ENCODE measurements around the gene ZNF264. TPM values are rescaled to one million over a fixed set of nuclear protein-coding genes. Genes with fewer than 3 reads are reported as not detected.
"Not testable (repeated sequence)": the region's sequence is repeated elsewhere in the genome, so short reads cannot be mapped to it uniquely, and the experiment has no call there.

Gene ZNF264
- total RNA-seq, 1 donor from 2014 or later: 11.4 TPM

DNA sequence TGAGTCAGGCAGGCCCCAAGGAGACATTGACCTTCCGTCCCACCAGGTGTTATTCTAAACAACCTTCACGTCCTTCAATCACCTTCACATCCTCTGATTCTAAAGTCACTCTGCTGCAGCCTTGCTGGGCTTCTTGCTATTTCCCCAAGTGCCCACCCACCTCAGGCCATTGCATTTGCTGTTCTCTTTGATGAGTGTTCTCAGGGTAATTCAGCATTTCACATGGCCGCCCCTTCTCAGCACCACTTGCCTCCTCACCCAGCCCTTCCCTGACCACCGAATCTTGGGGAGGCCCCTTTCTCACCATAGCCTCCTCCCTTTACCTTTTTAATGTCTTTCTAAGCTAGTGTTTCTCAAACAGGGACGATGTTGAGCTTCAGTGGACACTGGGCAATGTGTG lies 53.8 kb downstream of the ZNF264 start:
- DNase-seq (ENCODE audit: low read depth in 2 of 2): no peak

DNA sequence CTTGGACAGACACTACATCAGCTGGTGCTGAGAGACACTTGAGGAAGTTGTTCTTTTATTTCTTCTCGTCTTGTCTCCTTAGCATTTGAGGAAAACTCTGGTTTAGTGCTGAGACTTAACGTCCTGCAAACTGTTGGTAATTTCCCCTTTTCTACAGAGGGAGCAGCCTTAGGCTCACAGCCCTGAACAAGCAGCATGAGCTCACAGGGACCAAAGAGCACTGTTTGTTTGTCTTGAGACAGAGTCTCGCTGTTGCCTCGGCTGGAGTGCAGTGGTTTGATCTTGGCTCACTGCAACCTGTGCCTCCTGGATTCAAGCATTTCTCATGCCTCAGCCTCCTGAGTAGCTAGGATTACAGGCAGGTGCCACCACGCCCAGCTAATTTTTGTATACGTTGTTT lies 54.7 kb downstream of the ZNF264 start:
- DNase-seq (ENCODE audit: low read depth in 2 of 2): no peak

DNA sequence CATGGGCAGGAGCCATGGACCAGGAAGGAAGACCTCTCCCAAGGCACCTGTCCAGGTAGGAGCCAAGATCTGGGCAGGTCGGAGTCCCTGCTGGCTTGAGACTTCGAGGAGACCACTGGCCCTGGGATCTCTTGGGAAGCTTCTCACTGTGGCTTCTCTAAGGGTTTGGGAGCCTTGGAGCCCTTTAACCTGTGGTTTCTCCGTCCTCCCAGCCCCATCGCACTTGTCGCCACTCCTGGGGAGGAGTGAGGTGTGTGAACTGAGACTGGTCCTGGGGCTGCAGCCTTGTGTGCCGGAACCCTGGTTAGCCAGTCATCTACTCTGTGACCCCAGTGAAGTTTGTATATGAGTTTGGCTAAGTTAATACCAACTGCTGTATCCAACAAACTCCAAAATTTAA lies 57.3 kb downstream of the ZNF264 start:
- no peak for DNase-seq (ENCODE audit: low read depth in 2 of 2)

DNA sequence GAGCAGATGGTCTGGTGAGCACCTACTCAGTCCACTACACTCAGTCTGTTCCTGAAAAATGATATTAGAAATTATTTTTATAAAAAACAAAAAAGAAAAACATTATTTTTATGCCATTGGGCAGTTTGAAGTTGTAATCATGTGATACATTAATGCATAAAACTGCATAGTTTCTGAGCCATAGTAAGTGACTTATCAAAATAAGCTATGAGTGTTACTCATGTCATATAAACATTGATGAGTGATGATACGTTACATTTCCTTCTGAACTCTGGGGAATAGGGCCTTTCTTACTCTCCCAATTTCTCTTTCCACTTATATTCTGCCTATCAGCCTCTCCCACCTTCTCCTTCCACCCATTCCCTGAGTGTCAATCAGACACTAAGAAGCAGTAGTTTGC lies 58.0 kb downstream of the ZNF264 start:
- no peak for DNase-seq (ENCODE audit: low read depth in 2 of 2)

DNA sequence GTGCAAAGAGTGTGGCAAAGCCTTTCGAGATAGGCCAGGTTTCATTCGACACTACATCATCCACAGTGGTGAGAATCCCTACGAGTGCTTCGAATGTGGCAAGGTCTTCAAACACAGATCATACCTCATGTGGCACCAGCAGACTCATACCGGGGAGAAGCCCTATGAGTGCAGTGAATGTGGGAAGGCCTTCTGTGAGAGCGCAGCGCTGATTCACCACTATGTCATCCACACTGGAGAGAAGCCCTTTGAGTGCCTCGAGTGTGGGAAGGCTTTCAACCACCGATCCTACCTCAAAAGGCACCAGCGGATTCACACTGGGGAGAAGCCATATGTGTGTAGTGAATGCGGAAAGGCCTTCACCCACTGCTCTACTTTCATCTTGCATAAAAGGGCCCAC lies 62.5 kb downstream of the ZNF264 start:
- DNase-seq (ENCODE audit: low read depth in 2 of 2): not testable (repeated sequence)

DNA sequence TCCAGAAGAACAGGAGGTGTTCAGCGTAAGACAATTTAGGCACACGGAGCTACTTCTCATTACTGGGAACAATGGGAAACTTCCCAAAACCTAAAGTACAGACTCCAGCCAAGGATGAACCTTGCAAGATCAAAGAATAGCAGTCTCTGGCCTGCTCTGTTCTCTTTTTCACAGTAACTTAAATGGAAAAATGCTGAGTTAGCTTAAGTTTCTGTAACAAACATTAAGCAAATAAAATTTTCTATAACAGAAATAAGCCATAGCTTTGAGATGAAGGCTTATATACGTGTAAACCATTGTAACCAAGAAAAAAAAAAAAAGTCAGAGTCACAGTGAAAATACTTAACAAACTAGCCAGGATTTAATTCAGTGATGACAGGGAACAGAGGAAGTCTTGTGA lies 70.7 kb downstream of the ZNF264 start:
- DNase-seq (ENCODE audit: low read depth in 2 of 2): no peak

DNA sequence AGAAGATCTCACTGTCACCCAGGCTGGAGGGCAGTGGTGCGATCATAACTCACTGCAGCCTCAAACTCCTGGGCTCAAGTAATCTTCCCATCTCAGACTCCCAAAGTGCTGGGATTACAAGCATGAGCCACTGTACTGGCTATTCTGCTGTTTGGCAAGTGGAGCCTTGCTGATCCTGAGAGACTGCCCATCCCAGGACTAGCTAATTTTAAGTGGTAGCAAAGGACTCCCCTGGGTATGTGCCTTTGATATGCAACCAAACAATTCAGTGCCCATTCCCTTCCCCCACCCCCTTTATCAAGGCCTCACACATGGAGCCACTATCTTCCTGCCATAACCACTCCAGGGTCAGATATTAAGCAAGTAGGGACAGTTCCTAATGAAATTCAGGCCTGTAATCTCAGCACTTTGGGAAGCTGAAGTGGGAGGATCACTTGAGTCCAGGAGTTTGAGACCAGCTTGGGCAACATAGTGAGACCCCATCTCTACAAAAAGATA lies 72.0 kb downstream of the ZNF264 start:
- no peak for DNase-seq (ENCODE audit: low read depth in 2 of 2)

DNA sequence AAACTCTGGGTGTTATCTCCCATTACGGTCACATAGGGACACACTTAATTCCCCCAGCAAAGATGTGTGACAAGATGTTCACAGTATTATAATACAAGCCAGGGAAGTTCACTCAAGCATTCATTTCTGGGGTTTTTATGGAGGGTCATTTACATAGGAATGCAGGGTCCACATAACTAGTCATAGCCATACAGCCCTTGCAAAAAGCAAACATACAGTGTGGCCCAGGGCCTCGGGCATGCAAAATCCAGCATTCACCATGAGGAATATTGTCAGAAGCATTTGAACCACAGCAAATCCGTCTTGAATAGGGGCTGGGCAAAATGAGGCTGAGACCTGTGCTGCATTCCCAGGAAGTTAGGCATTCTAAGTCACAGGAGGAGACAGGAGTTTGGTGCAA lies 76.0 kb downstream of the ZNF264 start:
- DNase-seq (ENCODE audit: low read depth in 2 of 2): no peak

DNA sequence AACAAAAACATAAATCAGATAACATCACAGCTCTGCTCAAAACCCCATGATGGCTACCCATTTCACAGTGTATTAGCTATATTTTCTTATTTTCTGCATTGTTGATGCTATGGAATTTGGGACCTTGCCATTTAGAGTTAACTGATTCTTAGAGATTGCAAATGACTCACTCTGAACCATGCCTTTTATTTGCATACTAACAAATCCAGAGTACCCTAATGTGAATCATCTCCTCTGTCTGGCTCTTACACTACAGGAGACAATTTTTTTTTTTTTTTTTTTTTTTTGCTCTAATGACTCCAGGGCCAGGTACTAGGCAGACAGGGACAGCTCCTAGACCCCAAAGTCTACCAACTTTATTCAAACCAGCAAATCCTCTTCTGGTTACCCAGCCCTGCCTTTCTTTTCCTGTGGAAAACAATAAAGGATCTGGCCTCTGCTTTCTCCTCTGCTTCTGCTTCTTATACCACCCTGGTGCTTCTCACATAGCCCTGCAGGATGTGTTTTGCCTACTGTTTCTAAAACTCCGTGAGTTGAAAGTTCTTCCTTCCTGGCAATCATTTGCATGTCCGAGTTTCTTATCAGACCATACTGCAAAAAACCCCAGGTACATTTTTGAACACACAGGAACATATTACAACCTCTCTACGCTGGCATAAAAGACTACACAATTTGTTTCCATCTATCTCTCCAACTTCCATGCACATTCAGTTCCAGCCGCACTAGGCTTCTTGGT lies 78.4 kb downstream of the ZNF264 start:
- DNase-seq (ENCODE audit: low read depth in 2 of 2): peak in 1 of 2 donors; percentile 24

DNA sequence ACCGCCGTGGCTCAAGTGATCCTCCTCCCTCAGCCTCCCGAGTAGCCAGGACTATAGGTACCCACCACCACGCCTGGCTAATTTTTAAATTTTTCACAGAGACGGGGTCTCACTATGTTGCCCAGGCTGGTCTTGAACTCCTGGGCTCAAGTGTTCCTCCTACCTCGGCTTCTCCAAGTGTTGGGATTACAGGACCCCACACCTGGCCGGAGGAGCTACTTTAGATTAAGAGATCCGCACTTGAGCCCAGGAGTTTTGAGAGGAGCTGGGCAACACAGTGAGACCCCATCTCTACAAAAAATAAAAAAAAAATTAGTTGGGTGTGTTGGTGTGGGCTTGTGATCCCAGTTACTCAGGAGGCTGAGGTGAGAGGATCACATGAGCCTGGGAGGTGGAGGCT lies 80.0 kb downstream of the ZNF264 start:
- no peak for DNase-seq (ENCODE audit: low read depth in 2 of 2)

Other genes starting within 250 kb of the ZNF264 start
- gene USP29, start 71.5 kb upstream of the ZNF264 start, total RNA-seq: not detected in 2 replicates
- gene ZIM3, start 46.3 kb upstream of the ZNF264 start, total RNA-seq: not detected in 2 replicates
- not detected in 2 replicates for gene DUXA, start 24.0 kb upstream of the ZNF264 start, total RNA-seq
- 0.13 and 0.38 TPM in 2 replicates for gene AURKC, start 39.5 kb downstream of the ZNF264 start, total RNA-seq
- gene ZNF805, start 49.1 kb downstream of the ZNF264 start, total RNA-seq: 19.8 and 25.3 TPM in 2 replicates
- gene ZNF460, start 89.0 kb downstream of the ZNF264 start, total RNA-seq: 37.4 and 57.8 TPM in 2 replicates
- gene ZNF543, start 129.0 kb downstream of the ZNF264 start, total RNA-seq: 7.8 and 10.1 TPM in 2 replicates
- gene ZNF304, start 159.8 kb downstream of the ZNF264 start, total RNA-seq: 8.1 and 10.7 TPM in 2 replicates
- 8.0 and 11.1 TPM in 2 replicates for gene TRAPPC2B, start 172.1 kb downstream of the ZNF264 start, total RNA-seq
- 2.3 and 3.0 TPM in 2 replicates for gene ZNF547, start 172.1 kb downstream of the ZNF264 start, total RNA-seq
- gene ZNF548, start 198.4 kb downstream of the ZNF264 start, total RNA-seq: 8.0 and 13.5 TPM in 2 replicates
- gene ZNF17, start 219.7 kb downstream of the ZNF264 start, total RNA-seq: 9.8 and 10.9 TPM in 2 replicates
- gene ZNF749, start 243.8 kb downstream of the ZNF264 start, total RNA-seq: 8.5 and 11.5 TPM in 2 replicates

All from dermis microvascular lymphatic vessel endothelial cell (primary cell).